IPS DF 6.9 (cell line): Measurements from ENCODE around the gene TBC1D9.

Source experiments
- DNase-seq: peaks from one replicate; pipeline ENCODE4 v3.0.0-alpha.2; 2013; ENCODE audit warnings: low read depth, low spot score
- H3K27ac ChIP-seq: one replicate; pipeline ENCODE4 v1.5.1; 2013; ENCODE audit warnings: low read length, control low read depth
- H3K27me3 ChIP-seq: 2 replicates; pipeline ENCODE4 v1.6.1; 2013; ENCODE audit warnings: mild to moderate bottlenecking, low read length; ENCODE audit not compliant: control insufficient read depth, insufficient read depth
- H3K36me3 ChIP-seq: 2 replicates; pipeline ENCODE4 v1.6.1; 2013; ENCODE audit warnings: low read length; ENCODE audit not compliant: control insufficient read depth, insufficient read depth
- H3K4me1 ChIP-seq: 2 replicates; pipeline ENCODE4 v1.6.1; 2013; ENCODE audit warnings: low read length; ENCODE audit not compliant: control insufficient read depth, insufficient read depth
- H3K4me3 ChIP-seq: 2 replicates; pipeline ENCODE4 v1.5.1; 2013; ENCODE audit warnings: mild to moderate bottlenecking, low read length
- H3K9me3 ChIP-seq: 2 replicates; pipeline ENCODE4 v1.6.1; 2013; ENCODE audit warnings: low read length, inconsistent platforms; ENCODE audit not compliant: control insufficient read depth, insufficient read depth
- WGBS: extraction: QIAGEN DNeasy Blood & Tissue Kit; methylation state at CpG from one replicate; pipeline ENCODE4 v1.1.7; 2013; ENCODE audit warnings: mixed read lengths, missing lambda C conversion rate; ENCODE audit not compliant: insufficient read length, insufficient coverage; 5-methylcytosine and 5-hydroxymethylcytosine counted together

Gene TBC1D9

DNA sequence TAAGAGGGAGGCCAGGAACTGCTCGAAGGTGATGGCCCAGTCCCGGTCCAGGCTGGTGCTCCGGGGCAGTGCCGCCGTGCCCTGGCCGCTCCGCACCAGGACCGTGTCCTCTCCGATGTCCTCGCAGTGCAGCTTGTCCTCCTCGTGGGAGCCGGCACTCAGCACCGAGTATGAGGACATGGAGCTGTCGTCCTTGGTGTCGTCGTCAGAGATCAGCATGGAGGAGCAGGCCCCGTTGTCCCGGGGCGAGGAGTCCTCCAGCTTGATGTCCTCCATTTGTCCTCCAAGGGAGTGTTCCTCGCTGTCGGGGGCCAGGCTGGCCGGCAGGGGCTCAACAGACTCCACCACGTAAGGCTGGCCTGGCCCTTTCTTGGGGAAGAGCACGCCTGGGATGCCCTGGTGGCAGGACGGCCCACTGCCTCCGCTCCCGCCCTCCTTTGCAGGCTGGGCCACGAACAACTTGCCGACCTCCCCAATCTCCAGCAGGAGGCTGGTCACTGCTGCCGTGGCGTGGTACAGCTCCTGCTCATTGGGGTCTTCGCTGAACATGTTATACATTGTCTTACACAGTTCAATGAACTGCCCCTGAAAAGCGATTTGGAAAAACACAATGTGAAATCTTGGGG lies 133.7 kb downstream of the TBC1D9 start:
- WGBS: no CpG with 5 or more reads among the region's 33 CpGs
- Histone ChIP-seq H3K36me3 (no peaks in the 10 kb centered on the region), H3K4me1 (0 out of 2 replicates have a peak, but pooled peaks cover 3% of the 10 kb centered on the region), H3K9me3 (no peaks in the 10 kb centered on the region), H3K27ac (no peak overlapping the region), H3K27me3 (no peaks in the 10 kb centered on the region), H3K4me3 (no peak overlapping the region)
- DNase-seq: no peak

DNA sequence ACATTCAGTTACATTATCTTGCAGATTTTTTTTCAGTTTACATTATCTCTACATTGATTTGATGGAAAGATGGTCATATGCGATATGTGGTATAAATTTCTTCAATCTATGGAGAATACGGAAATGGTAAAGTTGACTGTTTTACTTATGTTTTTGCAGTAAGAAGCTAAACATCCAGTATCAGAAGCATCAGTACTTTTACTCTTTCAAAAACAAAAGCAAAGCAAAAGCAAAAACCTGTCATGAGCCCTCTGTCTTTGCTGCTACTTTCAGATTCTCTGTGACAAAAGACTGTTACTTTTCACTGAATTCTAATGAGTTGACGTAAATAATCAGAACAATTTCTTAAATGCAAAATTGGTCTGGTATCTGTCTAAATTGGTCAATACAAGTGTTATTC lies 135.0 kb downstream of the TBC1D9 start:
- H3K9me3 ChIP-seq: no peaks in the 10 kb centered on the region
- H3K27me3 ChIP-seq: no peaks in the 10 kb centered on the region
- no peak for DNase-seq
- H3K27ac ChIP-seq: no peak overlapping the region
- H3K36me3 ChIP-seq: no peaks in the 10 kb centered on the region
- peaks cover 5% of the 10 kb centered on the region for H3K4me1 ChIP-seq
- WGBS: no CpG with 5 or more reads among the region's 3 CpGs
- no peak overlapping the region for H3K4me3 ChIP-seq

- H3K27me3 ChIP-seq: no peaks in the 10 kb centered on the region
These were observed 138.5 kb downstream of the TBC1D9 start for GRCh38 chr4:140617499-140618248.

GRCh38 chr4:140615451-140615850 lies 140.7 kb downstream of the TBC1D9 start:
- Histone ChIP-seq H3K27me3 (no peaks in the 10 kb centered on the region), H3K9me3 (no peaks in the 10 kb centered on the region), H3K36me3 (no peaks in the 10 kb centered on the region), H3K4me1 (peaks cover 5% of the 10 kb centered on the region), H3K4me3 (no peak overlapping the region), H3K27ac (no peak overlapping the region)
- DNase-seq: no peak
- no CpG with 5 or more reads among the region's 1 CpG for WGBS

More at GRCh38 chr4:140617499-140618248, 138.5 kb downstream of the TBC1D9 start:
- Histone ChIP-seq H3K4me1 (peaks cover 5% of the 10 kb centered on the region), H3K9me3 (no peaks in the 10 kb centered on the region), H3K36me3 (no peaks in the 10 kb centered on the region), H3K4me3 (no peak overlapping the region), H3K27ac (no peak overlapping the region)
- no peak for DNase-seq
- WGBS: no CpG with 5 or more reads among the region's 7 CpGs

DNA sequence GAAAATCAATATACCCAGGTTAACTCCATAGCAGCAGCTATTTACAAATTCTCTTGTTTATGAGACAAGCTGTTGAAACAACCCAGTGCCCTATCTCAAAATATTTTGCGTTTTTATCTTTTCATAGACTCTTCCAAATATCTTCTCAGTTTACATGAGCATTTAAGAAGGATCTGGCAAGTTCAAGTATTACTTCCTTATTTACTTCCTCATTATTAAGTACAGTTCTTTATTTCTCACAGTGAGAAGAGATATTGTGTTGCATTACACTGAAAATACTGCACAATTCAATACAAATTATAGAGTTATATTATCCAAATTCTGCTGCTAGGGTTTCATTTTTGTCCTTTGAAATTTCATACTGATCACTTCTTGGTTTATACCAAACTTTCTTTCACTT lies 143.8 kb downstream of the TBC1D9 start:
- Histone ChIP-seq H3K36me3 (no peaks in the 10 kb centered on the region), H3K27ac (no peak overlapping the region), H3K4me1 (peaks cover 4% of the 10 kb centered on the region), H3K27me3 (no peaks in the 10 kb centered on the region), H3K9me3 (no peaks in the 10 kb centered on the region), H3K4me3 (no peak overlapping the region)
- DNase-seq: no peak
- WGBS: no CpG with 5 or more reads among the region's 1 CpG

DNA sequence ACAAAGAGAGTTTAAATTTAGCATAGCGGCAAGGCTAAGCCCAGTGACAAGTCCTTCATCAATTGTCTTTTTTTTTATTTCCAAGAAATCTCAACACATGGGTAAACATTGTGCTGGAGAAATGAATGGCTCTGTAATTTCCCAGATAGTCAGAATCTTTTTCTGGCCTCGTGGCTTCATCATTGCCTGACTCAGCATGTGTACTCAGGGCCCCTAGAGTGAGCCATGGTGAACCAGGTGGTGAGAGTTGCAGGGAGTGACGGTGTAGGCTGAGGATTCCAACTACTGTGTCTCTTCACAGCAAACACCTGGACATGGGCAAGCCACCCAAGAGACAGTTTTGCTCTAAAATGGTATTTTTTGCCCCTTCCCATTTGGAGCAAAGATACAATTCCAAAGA lies 144.3 kb downstream of the TBC1D9 start:
- no CpG with 5 or more reads among the region's 3 CpGs for WGBS
- no peak overlapping the region for H3K27ac ChIP-seq
- H3K4me1 ChIP-seq: peaks cover 2% of the 10 kb centered on the region; the same call in 1 of the 2 replicates
- no peak for DNase-seq
- H3K4me3 ChIP-seq: no peak overlapping the region
- no peaks in the 10 kb centered on the region for H3K36me3 ChIP-seq
- no peaks in the 10 kb centered on the region for H3K27me3 ChIP-seq
- no peaks in the 10 kb centered on the region for H3K9me3 ChIP-seq

DNA sequence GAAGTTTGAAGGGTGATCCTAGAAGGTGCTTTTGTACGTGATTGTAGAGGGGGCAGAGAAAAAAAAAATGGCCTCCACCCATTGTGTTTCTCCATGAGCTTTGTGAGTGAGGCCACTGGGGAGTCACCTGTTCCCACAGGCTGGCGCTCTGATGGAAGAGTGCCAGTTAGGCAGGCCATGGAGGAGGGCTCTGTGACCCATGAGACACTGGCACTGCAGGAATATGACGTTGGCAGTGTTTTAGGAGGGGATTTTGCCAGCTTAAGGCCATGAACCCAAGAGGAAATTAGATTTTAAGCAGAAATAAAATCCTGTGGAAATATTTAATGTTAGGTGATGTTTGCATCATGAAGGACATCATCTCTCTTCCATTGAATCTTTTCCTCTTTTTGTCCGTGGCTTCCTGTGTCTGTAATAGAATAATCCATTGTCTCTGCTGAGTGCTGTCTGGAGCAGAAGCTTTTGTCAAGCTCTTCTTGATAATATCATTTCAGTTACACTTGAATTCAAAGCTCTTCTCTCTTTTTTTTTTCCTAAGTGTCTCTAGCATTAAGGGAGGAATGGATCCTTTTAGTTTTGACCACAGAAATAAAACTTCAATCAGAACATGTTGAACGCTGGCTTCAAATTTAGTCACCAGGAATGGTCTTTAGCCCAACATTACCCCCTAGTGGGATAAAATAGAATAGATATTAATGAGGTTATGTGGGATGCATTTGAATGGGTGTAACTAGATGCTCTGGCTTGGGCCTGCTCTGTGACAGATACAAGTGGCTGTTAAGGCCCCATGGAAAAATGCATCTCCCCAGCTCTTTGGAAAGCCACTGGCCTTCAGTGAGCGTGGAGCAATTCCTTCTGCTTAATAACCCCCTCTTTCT lies 146.4 kb downstream of the TBC1D9 start:
- DNase-seq: no peak
- no peaks in the 10 kb centered on the region for H3K36me3 ChIP-seq
- H3K9me3 ChIP-seq: no peaks in the 10 kb centered on the region; the same call in 1 of the 2 replicates
- no peak overlapping the region for H3K4me3 ChIP-seq
- WGBS: no CpG with 5 or more reads among the region's 6 CpGs
- no peaks in the 10 kb centered on the region for H3K27me3 ChIP-seq
- no peak overlapping the region for H3K27ac ChIP-seq
- H3K4me1 ChIP-seq: peaks cover 1% of the 10 kb centered on the region; the same call in 1 of the 2 replicates

- no peaks in the 10 kb centered on the region for H3K36me3 ChIP-seq
- WGBS: no CpG with 5 or more reads among the region's 4 CpGs
- H3K27me3 ChIP-seq: no peaks in the 10 kb centered on the region
- DNase-seq: no peak
- H3K9me3 ChIP-seq: no peaks in the 10 kb centered on the region; the same call in 1 of the 2 replicates
- no peak overlapping the region for H3K4me3 ChIP-seq
- H3K4me1 ChIP-seq: peaks cover 1% of the 10 kb centered on the region; the same call in 1 of the 2 replicates
- no peak overlapping the region for H3K27ac ChIP-seq
These were observed 148.3 kb downstream of the TBC1D9 start for GRCh38 chr4:140607852-140608251.

DNA sequence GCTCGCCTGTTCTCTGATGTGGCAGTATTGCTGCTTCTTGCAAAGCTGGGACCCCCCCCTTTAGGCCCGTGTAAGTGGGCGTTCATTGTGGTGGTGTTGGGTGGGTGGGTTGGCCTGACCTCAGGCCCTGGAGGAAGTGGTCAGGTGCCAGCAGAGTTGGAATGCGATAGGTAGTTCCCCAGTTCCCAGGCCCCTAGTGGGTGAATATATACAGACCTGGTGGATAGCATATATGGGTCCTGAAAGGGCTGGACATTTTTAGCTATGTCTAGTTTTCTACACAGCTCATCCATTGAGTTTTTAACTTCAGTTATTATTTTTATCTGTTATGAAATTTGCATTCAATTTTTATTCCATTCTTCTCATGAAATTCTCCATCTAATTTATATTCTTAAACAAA lies 151.6 kb downstream of the TBC1D9 start:
- Histone ChIP-seq H3K27me3 (no peaks in the 10 kb centered on the region), H3K4me1 (peaks cover under 1% of the 10 kb centered on the region; the same call in 1 of the 2 replicates), H3K36me3 (no peaks in the 10 kb centered on the region), H3K9me3 (no peaks in the 10 kb centered on the region; the same call in 1 of the 2 replicates), H3K27ac (no peak overlapping the region), H3K4me3 (no peak overlapping the region)
- no peak for DNase-seq
- WGBS: no CpG with 5 or more reads among the region's 4 CpGs

DNA sequence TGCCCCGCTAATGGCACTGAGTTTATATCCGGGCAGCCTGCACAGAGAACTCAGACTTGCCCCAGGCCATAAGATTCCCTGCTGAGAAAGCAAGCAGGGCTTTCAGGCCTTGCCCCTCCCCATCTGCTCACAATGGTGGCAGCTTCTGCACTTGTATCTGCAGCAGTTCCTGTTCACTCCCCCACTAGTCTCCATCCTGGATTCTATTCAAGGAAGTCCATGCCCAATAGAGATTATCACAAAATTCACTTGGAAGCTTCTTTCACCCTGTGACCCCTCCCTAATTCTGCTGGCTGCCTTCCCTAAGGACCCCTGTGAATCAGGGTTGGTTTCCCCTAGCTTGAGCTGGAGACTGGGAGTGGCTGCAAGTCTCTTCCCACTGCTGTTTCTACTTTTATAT lies 152.9 kb downstream of the TBC1D9 start:
- Histone ChIP-seq H3K4me1 (no peaks in the 10 kb centered on the region), H3K27me3 (no peaks in the 10 kb centered on the region), H3K27ac (no peak overlapping the region), H3K36me3 (no peaks in the 10 kb centered on the region), H3K4me3 (no peak overlapping the region), H3K9me3 (no peaks in the 10 kb centered on the region; the same call in 1 of the 2 replicates)
- no CpG with 5 or more reads among the region's 2 CpGs for WGBS
- DNase-seq: no peak
